Measurements from ENCODE around the gene PHLPP1.

The PHLPP1 gene

GRCh38 chr18:63017076-63017475 is 301.7 kb downstream of the PHLPP1 start:
- no peak overlapping the region for H3K4me3 ChIP-seq (ENCODE audit: control insufficient read depth, low read depth, low read length)
- no peak for DNase-seq (ENCODE audit: low read depth)
- TF ChIP-seq CTCF (conservative IDR thresholded peaks at IDR 0.05; ENCODE audit: control insufficient read depth, insufficient read depth, low read depth, low read length): no peak

- no peak overlapping the region for H3K4me3 ChIP-seq (ENCODE audit: control insufficient read depth, low read depth, low read length)
- DNase-seq (ENCODE audit: low read depth): no peak
- TF ChIP-seq CTCF (conservative IDR thresholded peaks at IDR 0.05; ENCODE audit: control insufficient read depth, insufficient read depth, low read depth, low read length): no peak
Observed at GRCh38 chr18:63017977-63018376, 302.6 kb downstream of the PHLPP1 start.

GRCh38 chr18:63022429-63023022 is 307.2 kb downstream of the PHLPP1 start:
- H3K4me3 ChIP-seq (ENCODE audit: control insufficient read depth, low read depth, low read length): no peak overlapping the region
- peak; percentile 27 for TF ChIP-seq CTCF (conservative IDR thresholded peaks at IDR 0.05; ENCODE audit: control insufficient read depth, insufficient read depth, low read depth, low read length)
- DNase-seq (ENCODE audit: low read depth): no peak

GRCh38 chr18:63025251-63026090 is 310.1 kb downstream of the PHLPP1 start:
- peak; percentile 31 for TF ChIP-seq CTCF (conservative IDR thresholded peaks at IDR 0.05; ENCODE audit: control insufficient read depth, insufficient read depth, low read depth, low read length)
- peak; percentile 10 for DNase-seq (ENCODE audit: low read depth)
- no peak overlapping the region for H3K4me3 ChIP-seq (ENCODE audit: control insufficient read depth, low read depth, low read length)

GRCh38 chr18:63028380-63028779 is 313.0 kb downstream of the PHLPP1 start:
- DNase-seq (ENCODE audit: low read depth): no peak
- no peak for TF ChIP-seq CTCF (conservative IDR thresholded peaks at IDR 0.05; ENCODE audit: control insufficient read depth, insufficient read depth, low read depth, low read length)
- no peak overlapping the region for H3K4me3 ChIP-seq (ENCODE audit: control insufficient read depth, low read depth, low read length)

All from fibroblast of mammary gland (primary cell).